ENCODE results near the gene CTDP1. TPM values are rescaled to one million over a fixed set of nuclear protein-coding genes. Genes with fewer than 3 reads are reported as not detected.

The CTDP1 gene
- total RNA-seq, 1 experiment from 2014 or later, result 24.9 TPM

DNA sequence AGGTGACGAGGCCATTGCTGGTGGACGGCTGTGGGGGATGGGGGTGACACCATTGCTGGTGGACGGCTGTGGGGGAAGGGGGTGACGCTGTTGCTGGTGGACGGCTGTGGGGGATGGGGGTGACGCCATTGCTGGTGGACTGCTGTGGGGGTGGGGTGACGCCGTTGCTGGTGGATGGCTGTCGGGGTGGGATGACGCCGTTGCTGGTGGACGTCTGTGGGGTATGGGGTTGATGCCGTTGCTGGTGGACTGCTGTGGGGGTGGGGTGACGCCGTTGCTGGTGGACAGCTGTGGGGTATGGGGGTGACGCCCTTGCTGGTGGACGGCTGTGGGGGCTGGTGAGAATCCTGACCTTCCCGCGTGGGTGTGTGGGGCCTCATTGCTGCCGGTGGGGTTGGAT lies 47.1 kb downstream of the CTDP1 start (continued):
- TF ChIP-seq, protein P1, sequence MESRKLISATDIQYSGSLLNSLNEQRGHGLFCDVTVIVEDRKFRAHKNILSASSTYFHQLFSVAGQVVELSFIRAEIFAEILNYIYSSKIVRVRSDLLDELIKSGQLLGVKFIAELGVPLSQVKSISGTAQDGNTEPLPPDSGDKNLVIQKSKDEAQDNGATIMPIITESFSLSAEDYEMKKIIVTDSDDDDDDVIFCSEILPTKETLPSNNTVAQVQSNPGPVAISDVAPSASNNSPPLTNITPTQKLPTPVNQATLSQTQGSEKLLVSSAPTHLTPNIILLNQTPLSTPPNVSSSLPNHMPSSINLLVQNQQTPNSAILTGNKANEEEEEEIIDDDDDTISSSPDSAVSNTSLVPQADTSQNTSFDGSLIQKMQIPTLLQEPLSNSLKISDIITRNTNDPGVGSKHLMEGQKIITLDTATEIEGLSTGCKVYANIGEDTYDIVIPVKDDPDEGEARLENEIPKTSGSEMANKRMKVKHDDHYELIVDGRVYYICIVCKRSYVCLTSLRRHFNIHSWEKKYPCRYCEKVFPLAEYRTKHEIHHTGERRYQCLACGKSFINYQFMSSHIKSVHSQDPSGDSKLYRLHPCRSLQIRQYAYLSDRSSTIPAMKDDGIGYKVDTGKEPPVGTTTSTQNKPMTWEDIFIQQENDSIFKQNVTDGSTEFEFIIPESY (IDR thresholded peaks at IDR 0.05; ENCODE audit: extremely low read depth, insufficient replicate concordance, low read length), result no peak
- TF ChIP-seq ZFX (IDR thresholded peaks at IDR 0.05), result no peak
- TF ChIP-seq SP1 (IDR thresholded peaks at IDR 0.05; ENCODE audit: low read depth), result no peak
- no peak for TF ChIP-seq ZNF274 (IDR thresholded peaks at IDR 0.05; ENCODE audit: low read depth, low read length)
- no peak for TF ChIP-seq SRF (IDR thresholded peaks at IDR 0.05; ENCODE audit: low read depth)
- no peak for TF ChIP-seq EZH2phosphoT487 (IDR thresholded peaks at IDR 0.05; ENCODE audit: borderline replicate concordance)
- TF ChIP-seq FOSL1 (IDR thresholded peaks at IDR 0.05; ENCODE audit: low read depth), result no peak

DNA sequence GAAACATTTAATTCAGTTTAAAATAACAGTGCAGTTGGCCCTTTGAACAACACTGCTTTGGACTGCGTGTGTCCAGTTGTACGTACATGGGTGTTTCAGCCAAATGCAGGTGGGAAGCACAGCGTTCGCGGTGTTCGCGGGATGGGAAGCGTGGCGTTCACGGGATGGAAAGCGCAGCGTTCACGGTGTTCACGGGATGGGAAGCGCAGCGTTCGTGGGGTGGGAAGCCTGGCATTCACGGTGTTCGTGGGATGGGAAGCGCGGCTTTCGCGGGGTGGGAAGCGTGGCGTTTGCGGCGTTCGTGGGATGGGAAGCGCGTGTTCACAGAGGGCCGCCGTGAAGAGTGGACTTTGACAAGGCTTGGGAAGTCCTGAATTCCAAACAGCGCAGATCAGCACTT lies 47.6 kb downstream of the CTDP1 start:
- peaks cover 25% of the 10 kb centered on the region for H3K79me2 ChIP-seq (ENCODE audit: insufficient read depth, low read length)
- H3K27me3 ChIP-seq (ENCODE audit: insufficient read depth, low read length), result no peaks in the 10 kb centered on the region
- intact Hi-C loops (cut with micrococcal nuclease), result loop anchor here (10.0 kb wide), 1 partner anchor 62 kb away; no protein-coding TSS in a partner anchor
- no peak for DNase-seq (ENCODE audit: low read depth, low spot score)
- POLR2A ChIA-PET, result no interaction called here
- no peak for TF ChIP-seq JUND (IDR thresholded peaks at IDR 0.05)
- no peak for TF ChIP-seq ZFX (IDR thresholded peaks at IDR 0.05)
- TF ChIP-seq, protein P2, sequence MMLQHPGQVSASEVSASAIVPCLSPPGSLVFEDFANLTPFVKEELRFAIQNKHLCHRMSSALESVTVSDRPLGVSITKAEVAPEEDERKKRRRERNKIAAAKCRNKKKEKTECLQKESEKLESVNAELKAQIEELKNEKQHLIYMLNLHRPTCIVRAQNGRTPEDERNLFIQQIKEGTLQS (IDR thresholded peaks at IDR 0.05), result no peak
- no peak for TF ChIP-seq SRF (IDR thresholded peaks at IDR 0.05; ENCODE audit: low read depth)
- TF ChIP-seq YY1 (IDR thresholded peaks at IDR 0.05; ENCODE audit: extremely low read depth, insufficient replicate concordance, low read depth, low read length), result no peak
- TF ChIP-seq, protein P3, sequence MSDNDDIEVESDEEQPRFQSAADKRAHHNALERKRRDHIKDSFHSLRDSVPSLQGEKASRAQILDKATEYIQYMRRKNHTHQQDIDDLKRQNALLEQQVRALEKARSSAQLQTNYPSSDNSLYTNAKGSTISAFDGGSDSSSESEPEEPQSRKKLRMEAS (IDR thresholded peaks at IDR 0.05), result no peak
- H3K27ac ChIP-seq (ENCODE audit: low read depth, low read length), result no peak overlapping the region
- CTCF ChIA-PET, result no interaction called here
- H3K4me2 ChIP-seq (ENCODE audit: low read length), result no peak overlapping the region
- H2AFZ ChIP-seq (ENCODE audit: low read depth, low read length, poor library complexity, severe bottlenecking), result no peak overlapping the region
- H3K4me1 ChIP-seq (ENCODE audit: control insufficient read depth in 1 of 2, insufficient read depth in 2 of 2, low read length in 2 of 2), result no peaks in the 10 kb centered on the region
- no peak overlapping the region for H3K4me3 ChIP-seq (replicated peaks in 1 of 2; ENCODE audit: low read depth in 1 of 2, low read length in 2 of 2)
- H3K36me3 ChIP-seq (ENCODE audit: control insufficient read depth in 1 of 2, insufficient read depth in 2 of 2, low read length in 2 of 2), result peaks cover 7 to 55% of the 10 kb centered on the region in 2 experiments
- ATAC-seq, result no peak
- no peaks in the 10 kb centered on the region for H4K20me1 ChIP-seq (ENCODE audit: insufficient read depth)
- no TSS peak for BruUV-seq (replicated peaks)
- RAD21 ChIA-PET (ENCODE audit: low non-redundant PET in 1 of 2, low total read pairs in 2 of 2, uncharacterized antibody in 2 of 2, unreplicated experiment in 2 of 2), result no interaction called here
- H3K9ac ChIP-seq (ENCODE audit: low read length), result no peak overlapping the region
- peaks cover 0 to 12% of the 10 kb centered on the region in 2 experiments; a peak in 3 of 4 replicates for H3K9me3 ChIP-seq (ENCODE audit: control insufficient read depth in 1 of 2, insufficient read depth in 1 of 2, low read depth in 1 of 2, low read length in 2 of 2)
- no peaks in the 10 kb centered on the region for H3K9me2 ChIP-seq (ENCODE audit: insufficient read depth)
